ENCODE measurements around the gene CRAT. TPM values are rescaled to one million over a fixed set of nuclear protein-coding genes. Genes with fewer than 3 reads are reported as not detected.
"Not testable (repeated sequence)": the region's sequence is repeated elsewhere in the genome, so short reads cannot be mapped to it uniquely, and the experiment has no call there.

CRAT gene
- total RNA-seq, 1 donor from 2014 or later, result 27.1 TPM

DNA sequence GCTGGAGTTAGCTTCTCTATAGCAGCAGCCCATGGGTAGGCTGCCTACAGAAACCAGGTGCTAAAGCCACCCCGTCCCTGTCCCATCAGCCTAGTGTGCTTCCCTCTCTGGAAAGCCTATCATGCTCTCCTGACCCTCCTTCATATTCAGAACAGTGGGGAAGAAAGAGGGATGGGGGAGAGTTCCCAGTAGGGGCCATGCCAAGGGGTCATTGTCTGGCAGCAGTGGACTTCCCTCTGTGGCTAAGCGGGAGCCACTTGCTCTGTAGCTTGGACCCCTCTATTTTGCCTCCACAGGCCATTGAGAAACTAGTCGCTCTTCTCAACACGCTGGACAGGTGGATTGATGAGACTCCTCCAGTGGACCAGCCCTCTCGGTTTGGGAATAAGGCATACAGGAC is 18.1 kb upstream of the CRAT start:
- Histone ChIP-seq H3K27ac (ENCODE audit: low read depth, low read length) (no peak overlapping the region), H3K36me3 (ENCODE audit: control insufficient read depth in 3 of 3, insufficient read depth in 3 of 3, low read length in 3 of 3) (peaks cover 33 to 43% (median 33%) of the 10 kb centered on the region in 3 donors), H3K27me3 (ENCODE audit: control insufficient read depth in 3 of 3, insufficient read depth in 3 of 3, low read length in 3 of 3) (no peaks in the 10 kb centered on the region), H3K9me3 (ENCODE audit: control insufficient read depth in 3 of 3, low read length in 3 of 3) (no peaks in the 10 kb centered on the region), H3K9ac (ENCODE audit: low read depth in 1 of 3, low read length in 3 of 3) (peak overlapping the region in 1 of 3 donors; percentile 25), H3K4me1 (ENCODE audit: control insufficient read depth in 3 of 3, insufficient read depth in 3 of 3, low read length in 3 of 3) (peaks cover 15 to 21% (median 15%) of the 10 kb centered on the region in 3 donors), H3K4me3 (ENCODE audit: low read length in 3 of 3) (no peak overlapping the region)

DNA sequence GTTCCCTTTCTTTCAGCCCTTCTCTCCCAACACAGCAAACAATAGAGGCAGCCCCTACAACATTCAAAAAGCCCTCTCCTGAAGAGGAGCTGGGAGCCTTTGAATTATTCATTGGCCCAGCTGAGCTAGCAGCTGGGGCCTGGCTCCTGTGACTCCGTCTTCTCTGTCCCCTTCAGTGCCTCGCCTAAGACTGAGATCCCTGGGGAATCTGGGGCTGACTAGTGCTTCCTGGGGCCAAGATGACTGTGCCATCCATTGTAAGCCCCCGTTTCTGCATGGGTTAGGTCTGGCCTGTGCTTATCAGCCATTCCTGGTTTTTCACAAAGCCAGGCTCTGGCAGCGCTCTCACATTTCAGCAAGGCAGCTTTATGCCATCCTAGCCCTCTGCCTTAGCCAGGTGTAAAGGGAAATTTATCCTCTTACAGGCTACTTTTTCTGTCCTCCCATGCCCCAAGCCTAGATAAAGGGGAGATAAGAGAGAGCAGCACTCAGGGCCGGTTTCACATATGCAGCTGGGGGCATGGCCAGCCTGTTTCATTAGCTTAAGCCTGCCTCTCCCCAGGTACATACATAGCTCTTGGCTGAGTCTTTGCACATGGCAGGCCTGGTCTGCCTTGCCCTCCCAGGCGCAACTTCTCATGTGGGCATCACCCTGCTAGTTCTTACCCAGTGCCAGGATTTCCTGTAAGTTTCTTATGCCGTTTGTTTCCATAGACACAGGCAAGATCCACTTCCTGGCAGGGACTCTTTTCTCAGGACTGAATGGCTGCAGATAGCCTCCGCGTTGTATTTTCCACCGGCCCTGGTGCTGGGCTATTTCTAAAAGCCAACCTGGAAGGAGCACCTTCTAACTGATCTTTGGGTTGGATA is 16.4 kb upstream of the CRAT start:
- H3K9ac ChIP-seq (ENCODE audit: low read depth in 1 of 3, low read length in 3 of 3), result peak overlapping the region in 2 of 3 donors; percentile 42 to 50
- H3K9me3 ChIP-seq (ENCODE audit: control insufficient read depth in 3 of 3, low read length in 3 of 3), result no peaks in the 10 kb centered on the region
- peaks cover 17 to 29% (median 24%) of the 10 kb centered on the region in 3 donors for H3K4me1 ChIP-seq (ENCODE audit: control insufficient read depth in 3 of 3, insufficient read depth in 3 of 3, low read length in 3 of 3)
- no peaks in the 10 kb centered on the region for H3K27me3 ChIP-seq (ENCODE audit: control insufficient read depth in 3 of 3, insufficient read depth in 3 of 3, low read length in 3 of 3)
- peaks cover 29 to 47% (median 37%) of the 10 kb centered on the region in 3 donors for H3K36me3 ChIP-seq (ENCODE audit: control insufficient read depth in 3 of 3, insufficient read depth in 3 of 3, low read length in 3 of 3)
- no peak overlapping the region for H3K27ac ChIP-seq (ENCODE audit: low read depth, low read length)
- no peak overlapping the region for H3K4me3 ChIP-seq (ENCODE audit: low read length in 3 of 3)

DNA sequence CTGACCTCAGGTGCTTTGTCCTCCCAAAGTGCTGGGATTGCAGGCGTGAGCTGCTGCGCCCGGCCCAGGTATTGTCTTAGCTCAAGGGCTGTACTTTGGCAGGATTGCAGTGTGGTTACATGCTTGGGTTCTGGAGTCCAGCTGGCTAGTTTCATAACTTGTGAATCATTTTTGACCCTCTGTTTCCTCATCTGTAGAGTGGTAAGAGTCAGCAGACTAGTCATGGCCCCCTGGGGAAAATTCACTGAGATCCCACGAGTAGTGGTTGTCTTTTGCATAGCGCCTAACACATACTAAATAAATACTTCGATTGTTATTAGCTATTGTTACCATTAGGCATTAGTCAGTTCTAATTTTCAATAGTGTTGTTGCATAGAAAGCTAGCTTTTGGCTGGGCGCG is 14.9 kb upstream of the CRAT start:
- Histone ChIP-seq H3K4me3 (ENCODE audit: low read length in 3 of 3) (no peak overlapping the region), H3K4me1 (ENCODE audit: control insufficient read depth in 3 of 3, insufficient read depth in 3 of 3, low read length in 3 of 3) (peaks cover 26 to 37% (median 31%) of the 10 kb centered on the region in 3 donors), H3K9me3 (ENCODE audit: control insufficient read depth in 3 of 3, low read length in 3 of 3) (no peaks in the 10 kb centered on the region), H3K36me3 (ENCODE audit: control insufficient read depth in 3 of 3, insufficient read depth in 3 of 3, low read length in 3 of 3) (peaks cover 24 to 50% (median 32%) of the 10 kb centered on the region in 3 donors), H3K9ac (ENCODE audit: low read depth in 1 of 3, low read length in 3 of 3) (no peak overlapping the region), H3K27ac (ENCODE audit: low read depth, low read length) (no peak overlapping the region), H3K27me3 (ENCODE audit: control insufficient read depth in 3 of 3, insufficient read depth in 3 of 3, low read length in 3 of 3) (no peaks in the 10 kb centered on the region)

DNA sequence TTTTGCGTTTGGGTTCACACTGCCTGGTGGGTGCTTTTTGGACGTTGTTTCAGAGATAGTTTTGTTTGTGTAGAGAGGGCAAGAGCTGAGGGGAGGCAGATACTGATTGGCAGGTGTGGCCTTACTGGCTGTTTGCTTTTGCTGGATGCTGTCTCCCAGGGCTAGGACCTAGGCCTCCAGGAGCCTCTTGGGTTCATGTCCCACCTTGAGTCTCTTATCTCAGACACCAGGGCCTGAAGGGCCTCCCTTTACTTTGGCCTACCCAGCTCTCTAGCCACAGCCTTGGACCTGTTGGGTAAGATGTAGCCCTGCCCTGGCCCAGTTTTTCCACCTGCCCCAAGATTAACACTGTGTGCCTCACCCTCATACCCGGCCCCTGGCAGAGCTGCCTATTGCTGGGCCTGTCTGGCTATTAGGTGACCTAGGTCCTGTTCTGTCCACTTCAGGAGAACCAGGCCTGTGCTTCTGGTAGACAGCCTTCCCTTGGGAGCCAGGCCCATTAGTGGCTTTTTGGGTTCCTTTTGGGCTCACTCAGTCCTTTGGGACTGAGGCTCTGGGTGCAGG is 14.0 kb upstream of the CRAT start:
- no peaks in the 10 kb centered on the region for H3K27me3 ChIP-seq (ENCODE audit: control insufficient read depth in 3 of 3, insufficient read depth in 3 of 3, low read length in 3 of 3)
- H3K4me3 ChIP-seq (ENCODE audit: low read length in 3 of 3), result no peak overlapping the region
- peak overlapping the region in 1 of 3 donors; percentile 45 for H3K9ac ChIP-seq (ENCODE audit: low read depth in 1 of 3, low read length in 3 of 3)
- H3K9me3 ChIP-seq (ENCODE audit: control insufficient read depth in 3 of 3, low read length in 3 of 3), result no peaks in the 10 kb centered on the region
- H3K4me1 ChIP-seq (ENCODE audit: control insufficient read depth in 3 of 3, insufficient read depth in 3 of 3, low read length in 3 of 3), result peaks cover 28 to 38% (median 32%) of the 10 kb centered on the region in 3 donors
- no peak overlapping the region for H3K27ac ChIP-seq (ENCODE audit: low read depth, low read length)
- peaks cover 21 to 45% (median 27%) of the 10 kb centered on the region in 3 donors for H3K36me3 ChIP-seq (ENCODE audit: control insufficient read depth in 3 of 3, insufficient read depth in 3 of 3, low read length in 3 of 3)

DNA sequence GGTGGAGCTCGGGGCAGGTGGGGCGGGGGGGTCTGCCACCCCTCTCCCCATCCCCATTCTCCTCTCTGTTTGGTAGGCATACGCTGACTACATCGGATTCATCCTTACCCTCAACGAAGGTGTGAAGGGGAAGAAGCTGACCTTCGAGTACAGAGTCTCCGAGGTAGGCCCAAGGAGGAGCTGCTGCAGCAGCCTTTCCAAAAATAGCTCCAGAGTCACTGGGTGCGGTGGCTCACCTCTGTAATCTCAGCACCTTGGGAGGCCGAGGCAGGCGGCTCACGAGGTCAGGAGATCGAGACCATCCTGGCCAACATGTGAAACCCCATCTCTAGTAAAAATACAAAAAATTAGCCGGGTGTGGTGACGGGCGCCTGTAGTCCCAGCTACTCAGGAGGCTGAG is 12.4 kb upstream of the CRAT start:
- not testable (repeated sequence) for H3K27ac ChIP-seq (ENCODE audit: low read depth, low read length); H3K4me3 ChIP-seq (ENCODE audit: low read length in 3 of 3); H3K27me3 ChIP-seq (ENCODE audit: control insufficient read depth in 3 of 3, insufficient read depth in 3 of 3, low read length in 3 of 3); H3K9me3 ChIP-seq (ENCODE audit: control insufficient read depth in 3 of 3, low read length in 3 of 3); H3K9ac ChIP-seq (ENCODE audit: low read depth in 1 of 3, low read length in 3 of 3)
- Histone ChIP-seq H3K4me1 (ENCODE audit: control insufficient read depth in 3 of 3, insufficient read depth in 3 of 3, low read length in 3 of 3) (peaks cover 28 to 38% (median 32%) of the 10 kb centered on the region in 3 donors), H3K36me3 (ENCODE audit: control insufficient read depth in 3 of 3, insufficient read depth in 3 of 3, low read length in 3 of 3) (peaks cover 16 to 38% (median 20%) of the 10 kb centered on the region in 3 donors)

DNA sequence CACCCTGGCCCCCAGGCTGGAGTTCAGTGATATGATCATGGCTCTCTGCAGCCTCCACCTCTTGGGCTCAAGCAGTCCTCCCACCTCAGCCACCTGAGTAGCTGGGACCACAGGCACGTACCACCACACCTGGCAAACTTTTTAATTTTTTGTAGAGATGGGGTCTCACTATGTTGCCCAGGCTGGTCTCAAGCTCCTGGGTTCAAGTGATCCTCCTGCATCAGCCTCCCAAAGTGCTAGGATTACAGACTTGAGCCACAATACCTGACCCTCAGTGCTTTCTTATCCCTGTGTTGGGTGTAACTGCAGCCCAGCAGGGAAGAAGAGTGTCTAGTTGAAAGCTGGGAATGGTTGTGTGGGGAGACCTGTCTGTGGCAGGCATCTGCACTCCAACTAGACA is 11.5 kb upstream of the CRAT start:
- Histone ChIP-seq H3K4me1 (ENCODE audit: control insufficient read depth in 3 of 3, insufficient read depth in 3 of 3, low read length in 3 of 3) (peaks cover 26 to 34% (median 31%) of the 10 kb centered on the region in 3 donors), H3K27me3 (ENCODE audit: control insufficient read depth in 3 of 3, insufficient read depth in 3 of 3, low read length in 3 of 3) (no peaks in the 10 kb centered on the region), H3K36me3 (ENCODE audit: control insufficient read depth in 3 of 3, insufficient read depth in 3 of 3, low read length in 3 of 3) (peaks cover 13 to 33% (median 20%) of the 10 kb centered on the region in 3 donors), H3K9me3 (ENCODE audit: control insufficient read depth in 3 of 3, low read length in 3 of 3) (no peaks in the 10 kb centered on the region), H3K27ac (ENCODE audit: low read depth, low read length) (peak overlapping the region; percentile 58), H3K9ac (ENCODE audit: low read depth in 1 of 3, low read length in 3 of 3) (peak overlapping the region in 1 of 3 donors; percentile 4), H3K4me3 (ENCODE audit: low read length in 3 of 3) (no peak overlapping the region)

DNA sequence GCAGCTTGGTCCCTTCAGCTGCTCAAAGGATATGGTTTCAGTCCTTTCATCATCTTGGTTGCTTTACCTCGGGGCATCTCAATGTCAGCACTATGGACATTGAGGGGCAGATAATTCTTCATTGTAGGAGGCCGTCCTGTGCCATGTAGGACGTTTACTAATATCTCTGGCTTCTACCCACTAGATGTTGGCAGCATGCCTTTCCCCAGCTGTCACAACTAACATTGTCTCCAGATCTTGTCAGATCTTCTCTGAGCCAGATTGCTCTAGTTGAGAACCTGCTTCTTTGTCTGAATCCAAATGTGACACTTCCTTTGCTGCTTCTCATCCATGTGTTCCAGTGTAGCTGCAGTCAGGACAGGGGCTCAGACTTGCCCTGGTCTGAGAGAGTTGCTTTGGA is 10.9 kb upstream of the CRAT start:
- Histone ChIP-seq H3K4me1 (ENCODE audit: control insufficient read depth in 3 of 3, insufficient read depth in 3 of 3, low read length in 3 of 3) (peaks cover 19 to 28% (median 25%) of the 10 kb centered on the region in 3 donors), H3K9ac (ENCODE audit: low read depth in 1 of 3, low read length in 3 of 3) (peak overlapping the region in 2 of 3 donors; percentile 57)

DNA sequence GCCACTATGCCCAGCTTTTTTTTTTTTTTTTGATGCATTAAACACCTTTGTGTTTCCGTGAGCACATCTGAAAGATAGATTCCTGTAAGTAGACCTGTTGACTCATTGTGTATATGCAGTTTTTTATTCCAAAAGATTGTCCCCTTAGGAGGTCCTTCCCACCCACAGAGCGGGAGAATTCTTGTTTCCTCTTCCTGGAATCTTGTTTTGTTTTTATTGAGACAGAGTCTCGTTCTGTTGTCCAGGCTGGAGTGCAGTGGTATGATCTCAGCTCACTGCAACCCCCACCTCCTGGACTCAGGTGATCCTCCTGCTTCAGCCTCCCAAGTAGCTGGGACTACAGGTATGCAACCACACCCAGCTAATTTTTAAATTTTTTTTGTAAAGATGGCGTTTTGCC is 8.2 kb upstream of the CRAT start:
- Histone ChIP-seq H3K4me3 (ENCODE audit: low read length in 3 of 3) (no peak overlapping the region), H3K27ac (ENCODE audit: low read depth, low read length) (no peak overlapping the region), H3K4me1 (ENCODE audit: control insufficient read depth in 3 of 3, insufficient read depth in 3 of 3, low read length in 3 of 3) (peaks cover 25 to 30% (median 26%) of the 10 kb centered on the region in 3 donors), H3K36me3 (ENCODE audit: control insufficient read depth in 3 of 3, insufficient read depth in 3 of 3, low read length in 3 of 3) (peaks cover 9 to 20% (median 14%) of the 10 kb centered on the region in 3 donors), H3K9ac (ENCODE audit: low read depth in 1 of 3, low read length in 3 of 3) (no peak overlapping the region), H3K9me3 (ENCODE audit: control insufficient read depth in 3 of 3, low read length in 3 of 3) (no peaks in the 10 kb centered on the region), H3K27me3 (ENCODE audit: control insufficient read depth in 3 of 3, insufficient read depth in 3 of 3, low read length in 3 of 3) (no peaks in the 10 kb centered on the region)

More for the DNA sequence above, 10.9 kb upstream of the CRAT start:
- Histone ChIP-seq H3K36me3 (ENCODE audit: control insufficient read depth in 3 of 3, insufficient read depth in 3 of 3, low read length in 3 of 3) (peaks cover 13 to 33% (median 20%) of the 10 kb centered on the region in 3 donors), H3K4me3 (ENCODE audit: low read length in 3 of 3) (peak overlapping the region in 1 of 3 donors; percentile 14), H3K9me3 (ENCODE audit: control insufficient read depth in 3 of 3, low read length in 3 of 3) (no peaks in the 10 kb centered on the region), H3K27ac (ENCODE audit: low read depth, low read length) (peak overlapping the region; percentile 58), H3K27me3 (ENCODE audit: control insufficient read depth in 3 of 3, insufficient read depth in 3 of 3, low read length in 3 of 3) (no peaks in the 10 kb centered on the region)

DNA sequence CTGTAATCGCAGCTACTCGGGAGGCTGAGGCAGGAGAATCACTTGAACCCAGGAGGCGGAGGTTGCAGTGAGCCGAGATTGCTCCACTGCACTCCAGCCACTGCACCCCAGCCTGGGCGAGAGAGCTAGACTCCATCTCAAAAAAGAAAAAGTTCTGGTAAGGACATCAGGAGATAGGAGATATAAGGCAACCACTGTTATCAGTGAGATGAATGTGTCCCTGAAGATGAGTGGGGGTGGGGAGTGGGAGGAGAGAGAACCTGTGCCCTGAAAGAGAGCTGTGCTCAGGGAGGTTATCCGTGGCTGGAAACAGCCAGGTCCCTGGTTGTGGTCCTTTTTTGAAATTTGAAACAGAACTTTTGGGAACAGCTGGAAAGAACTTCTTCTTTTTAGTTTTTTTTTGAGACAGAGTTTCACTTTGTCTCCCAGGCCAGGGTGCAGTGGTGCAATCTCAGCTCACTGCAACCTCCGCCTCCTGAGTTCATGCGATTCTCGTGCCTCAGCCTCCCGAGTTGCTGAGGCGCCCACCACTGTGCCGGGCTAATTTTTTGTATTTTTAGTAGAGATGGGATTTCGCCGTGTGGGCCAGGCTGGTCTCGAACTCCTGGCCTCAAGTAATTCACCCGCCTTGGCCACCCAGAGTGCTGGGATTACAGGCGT is 3.2 kb upstream of the CRAT start:
- Histone ChIP-seq H3K4me1 (ENCODE audit: control insufficient read depth in 3 of 3, insufficient read depth in 3 of 3, low read length in 3 of 3) (peaks cover 17 to 37% (median 25%) of the 10 kb centered on the region in 3 donors), H3K36me3 (ENCODE audit: control insufficient read depth in 3 of 3, insufficient read depth in 3 of 3, low read length in 3 of 3) (no peaks in the 10 kb centered on the region), H3K4me3 (ENCODE audit: low read length in 3 of 3) (no peak overlapping the region), H3K9ac (ENCODE audit: low read depth in 1 of 3, low read length in 3 of 3) (no peak overlapping the region), H3K27ac (ENCODE audit: low read depth, low read length) (no peak overlapping the region), H3K27me3 (ENCODE audit: control insufficient read depth in 3 of 3, insufficient read depth in 3 of 3, low read length in 3 of 3) (no peaks in the 10 kb centered on the region), H3K9me3 (ENCODE audit: control insufficient read depth in 3 of 3, low read length in 3 of 3) (no peaks in the 10 kb centered on the region)
